HepG2 (cell line): ENCODE data around the gene RLN3. TPM values are rescaled to one million over a fixed set of nuclear protein-coding genes. Genes with fewer than 3 reads are reported as not detected.
A peak's percentile ranks its signal among the peaks of the same experiment; 100 is the strongest.

Experiments
- CBX5 ChIP-seq: sonication (generic); formaldehyde crosslinking; IDR thresholded peaks from 2 replicates; pipeline ENCODE4 v1.4.0; 2020; ENCODE audit warnings: missing genetic modification reagents, borderline replicate concordance
- GABPA ChIP-seq, 2 experiments: IDR thresholded peaks; 2 replicates each; pipeline ENCODE4 v1.6.1; 2011 to 2016; ENCODE audit warnings: low read depth in 2 of 2, low read length in 1 of 2, missing biosample characterization in 1 of 2, missing genetic modification characterization in 1 of 2
- HNRNPH1 ChIP-seq: fragments of 200-400 bp; formaldehyde crosslinking; optimal IDR thresholded peaks from 2 replicates; pipeline ENCODE3; 2017; ENCODE audit warnings: mild to moderate bottlenecking, low read depth, low read length
- HNRNPK ChIP-seq: fragments of 200-400 bp; formaldehyde crosslinking; IDR thresholded peaks from 2 replicates; pipeline ENCODE4 v1.6.1; 2018; ENCODE audit warnings: low read length, low read depth, moderate library complexity, mild to moderate bottlenecking; ENCODE audit not compliant: poor library complexity, severe bottlenecking
- MLLT10 ChIP-seq: sonication (generic); formaldehyde crosslinking; IDR thresholded peaks from 2 replicates; pipeline ENCODE4 v1.4.0; 2020; ENCODE audit warnings: missing genetic modification reagents
- POLR2A ChIP-seq, 2 experiments: IDR thresholded peaks; 2 replicates each; pipeline ENCODE4 v1.6.1; 2011; ENCODE audit warnings: low read depth in 2 of 2, low read length in 2 of 2, mild to moderate bottlenecking in 1 of 2, moderate library complexity in 1 of 2; ENCODE audit not compliant: insufficient read depth in 1 of 2
- TBP ChIP-seq: sonication (generic); formaldehyde crosslinking; IDR thresholded peaks from 2 replicates; pipeline ENCODE4 v1.5.0; 2020; ENCODE audit warnings: missing genetic modification reagents
- TRIM24 ChIP-seq: sonication (generic); formaldehyde crosslinking; IDR thresholded peaks from 2 replicates; pipeline ENCODE4 v1.8.0; 2022; ENCODE audit warnings: mild to moderate bottlenecking, missing genetic modification reagents
- ZNF224 ChIP-seq: sonication (generic); formaldehyde crosslinking; IDR thresholded peaks from 2 replicates; pipeline ENCODE4 v1.5.0; 2020; ENCODE audit warnings: mild to moderate bottlenecking, missing genetic modification reagents
- ZNF780A ChIP-seq: sonication (generic); formaldehyde crosslinking; IDR thresholded peaks from 2 replicates; pipeline ENCODE4 v1.8.0; 2022; ENCODE audit warnings: mild to moderate bottlenecking, missing genetic modification reagents, moderate library complexity
- ZNF781 ChIP-seq: sonication (generic); formaldehyde crosslinking; IDR thresholded peaks from 2 replicates; pipeline ENCODE4 v1.5.1; 2020; ENCODE audit warnings: borderline replicate concordance, mild to moderate bottlenecking, missing genetic modification reagents; ENCODE audit errors: not compliant biosample characterization
- ZNF850 ChIP-seq: sonication (generic); formaldehyde crosslinking; conservative IDR thresholded peaks from 2 replicates; pipeline ENCODE4 v1.9.0; 2021; ENCODE audit warnings: mild to moderate bottlenecking, missing genetic modification reagents
- polyA plus RNA-seq, 8 experiments: library from polyadenylated mRNA; depleted of rRNA in 3 of 8; stranded (reverse) in 7 of 8; unstranded in 1 of 8; fragments of >200 nt; fragmentation: Illumina TruSeq in 4 of 8; extraction: Trizol in 4 of 8; gene quantifications; 2 replicates each; pipeline versions ENCODE4 v1.2.1 to v1.2.3, GENCODE V29; 2011 to 2016; ENCODE audit warnings: low read depth in 4 of 8, missing spikeins in 1 of 8, mixed read lengths in 1 of 8; ENCODE audit not compliant: insufficient read depth in 1 of 8
- total RNA-seq, 5 experiments: library from RNA; depleted of rRNA; stranded (reverse); fragments of >200 nt; fragmentation: Illumina TruSeq; extraction: Trizol; gene quantifications; 2 replicates each; pipeline ENCODE4 v1.2.3, GENCODE V29; 2016; ENCODE audit warnings: low read depth in 1 of 5
- TF ChIP-seq, protein P1 (sequence below): sonication (generic); formaldehyde crosslinking; IDR thresholded peaks from 2 replicates; pipeline ENCODE4 v1.4.0; 2020; ENCODE audit warnings: missing genetic modification reagents, mild to moderate bottlenecking, borderline replicate concordance
- TF ChIP-seq, protein P2 (sequence below): sonication (generic); formaldehyde crosslinking; conservative IDR thresholded peaks from 2 replicates; pipeline ENCODE4 v1.4.0; 2020; ENCODE audit warnings: mild to moderate bottlenecking, missing genetic modification reagents, moderate library complexity
- TF ChIP-seq, protein P3 (sequence below): sonication (generic); formaldehyde crosslinking; IDR thresholded peaks from 2 replicates; pipeline ENCODE4 v1.8.0; 2022; ENCODE audit warnings: mild to moderate bottlenecking, missing genetic modification reagents
- TF ChIP-seq, protein P4 (sequence below): IDR thresholded peaks from 2 replicates; pipeline ENCODE4 v1.6.1; 2018; ENCODE audit warnings: missing genetic modification reagents
- TF ChIP-seq, protein P5 (sequence below): sonication (generic); formaldehyde crosslinking; conservative IDR thresholded peaks from 2 replicates; pipeline ENCODE4 v1.8.0; 2022; ENCODE audit warnings: mild to moderate bottlenecking, moderate library complexity, missing genetic modification reagents

RLN3 gene
- total and polyA plus RNA-seq, 2 of the 13 experiments (the other 11 are each of a cell fraction or from before 2014, with no cell fraction given), result not detected

DNA sequence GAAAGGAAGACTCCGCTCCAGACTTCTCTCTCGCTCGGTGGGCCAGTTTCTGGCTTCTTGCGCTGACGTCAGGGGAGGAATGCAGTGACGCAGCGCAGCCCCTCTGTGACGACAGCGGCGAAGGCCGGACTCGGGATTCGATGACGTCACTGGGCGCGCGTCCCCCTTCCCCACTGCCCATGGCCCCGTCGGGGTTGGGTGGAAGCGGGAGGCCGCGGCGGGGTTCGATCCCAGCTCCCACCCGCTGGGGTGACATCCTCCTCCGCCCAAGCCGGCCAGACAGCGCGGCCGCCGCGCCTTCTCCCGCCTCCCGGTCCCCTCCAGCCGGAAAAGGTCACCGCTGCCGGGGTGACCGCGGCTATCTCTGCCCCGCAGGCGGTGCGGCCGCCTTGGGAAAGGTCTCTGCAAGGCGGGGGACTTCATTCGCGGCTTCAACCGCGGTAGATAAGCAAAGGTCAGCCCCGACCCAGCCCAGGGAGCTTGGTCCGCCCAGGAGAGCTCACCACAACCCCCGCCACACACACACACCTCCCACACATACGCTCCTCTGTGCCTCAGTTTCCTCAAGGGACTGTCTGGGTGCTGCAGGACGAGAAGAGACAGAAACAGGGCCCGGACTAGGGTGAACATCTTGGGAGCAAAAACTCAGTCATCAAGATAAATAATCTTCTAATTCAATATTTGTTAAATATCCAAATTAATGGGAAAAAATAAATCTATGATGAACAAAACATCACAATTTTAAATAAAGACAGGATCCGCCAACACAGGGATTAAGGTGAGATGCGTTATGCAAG, 21.0 kb upstream of the RLN3 start (continued):
- TF ChIP-seq, protein P1, sequence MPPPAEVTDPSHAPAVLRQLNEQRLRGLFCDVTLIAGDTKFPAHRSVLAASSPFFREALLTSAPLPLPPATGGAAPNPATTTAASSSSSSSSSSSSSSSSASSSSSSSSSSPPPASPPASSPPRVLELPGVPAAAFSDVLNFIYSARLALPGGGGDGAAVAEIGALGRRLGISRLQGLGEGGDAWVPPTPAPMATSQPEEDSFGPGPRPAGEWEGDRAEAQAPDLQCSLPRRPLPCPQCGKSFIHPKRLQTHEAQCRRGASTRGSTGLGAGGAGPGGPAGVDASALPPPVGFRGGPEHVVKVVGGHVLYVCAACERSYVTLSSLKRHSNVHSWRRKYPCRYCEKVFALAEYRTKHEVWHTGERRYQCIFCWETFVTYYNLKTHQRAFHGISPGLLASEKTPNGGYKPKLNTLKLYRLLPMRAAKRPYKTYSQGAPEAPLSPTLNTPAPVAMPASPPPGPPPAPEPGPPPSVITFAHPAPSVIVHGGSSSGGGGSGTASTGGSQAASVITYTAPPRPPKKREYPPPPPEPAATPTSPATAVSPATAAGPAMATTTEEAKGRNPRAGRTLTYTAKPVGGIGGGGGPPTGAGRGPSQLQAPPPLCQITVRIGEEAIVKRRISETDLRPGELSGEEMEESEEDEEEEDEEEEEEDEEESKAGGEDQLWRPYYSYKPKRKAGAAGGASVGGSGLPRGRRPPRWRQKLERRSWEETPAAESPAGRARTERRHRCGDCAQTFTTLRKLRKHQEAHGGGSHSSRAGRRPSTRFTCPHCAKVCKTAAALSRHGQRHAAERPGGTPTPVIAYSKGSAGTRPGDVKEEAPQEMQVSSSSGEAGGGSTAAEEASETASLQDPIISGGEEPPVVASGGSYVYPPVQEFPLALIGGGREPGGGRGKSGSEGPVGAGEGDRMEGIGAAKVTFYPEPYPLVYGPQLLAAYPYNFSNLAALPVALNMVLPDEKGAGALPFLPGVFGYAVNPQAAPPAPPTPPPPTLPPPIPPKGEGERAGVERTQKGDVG, result 0 out of 2 replicates have a peak, but pooled peaks have one; percentile 28
- TF ChIP-seq ZNF780A (CRISPR knock-in tag) (no peak), ZNF850 (no peak), ZNF781 (CRISPR knock-in tag) (peak; percentile 33), MLLT10 (CRISPR knock-in tag) (no peak), GABPA (IDR thresholded peaks at IDR 0.05; ENCODE audit: low read depth, low read length) (no peak; the same call in 1 of the 2 replicates), GABPA (CRISPR knock-in tag; IDR thresholded peaks at IDR 0.05; ENCODE audit: low read depth) (no peak), POLR2A (IDR thresholded peaks at IDR 0.05; ENCODE audit: insufficient read depth in 1 of 2, low read depth in 2 of 2, low read length in 2 of 2) (peak; percentile 68 to 77), TBP (CRISPR knock-in tag) (no peak), HNRNPK (peak; percentile 33), HNRNPH1 (no peak), CBX5 (peak; percentile 80; the same call in 1 of the 2 replicates), TRIM24 (CRISPR knock-in tag) (no peak), ZNF224 (CRISPR knock-in tag) (no peak)
- TF ChIP-seq, protein P2, sequence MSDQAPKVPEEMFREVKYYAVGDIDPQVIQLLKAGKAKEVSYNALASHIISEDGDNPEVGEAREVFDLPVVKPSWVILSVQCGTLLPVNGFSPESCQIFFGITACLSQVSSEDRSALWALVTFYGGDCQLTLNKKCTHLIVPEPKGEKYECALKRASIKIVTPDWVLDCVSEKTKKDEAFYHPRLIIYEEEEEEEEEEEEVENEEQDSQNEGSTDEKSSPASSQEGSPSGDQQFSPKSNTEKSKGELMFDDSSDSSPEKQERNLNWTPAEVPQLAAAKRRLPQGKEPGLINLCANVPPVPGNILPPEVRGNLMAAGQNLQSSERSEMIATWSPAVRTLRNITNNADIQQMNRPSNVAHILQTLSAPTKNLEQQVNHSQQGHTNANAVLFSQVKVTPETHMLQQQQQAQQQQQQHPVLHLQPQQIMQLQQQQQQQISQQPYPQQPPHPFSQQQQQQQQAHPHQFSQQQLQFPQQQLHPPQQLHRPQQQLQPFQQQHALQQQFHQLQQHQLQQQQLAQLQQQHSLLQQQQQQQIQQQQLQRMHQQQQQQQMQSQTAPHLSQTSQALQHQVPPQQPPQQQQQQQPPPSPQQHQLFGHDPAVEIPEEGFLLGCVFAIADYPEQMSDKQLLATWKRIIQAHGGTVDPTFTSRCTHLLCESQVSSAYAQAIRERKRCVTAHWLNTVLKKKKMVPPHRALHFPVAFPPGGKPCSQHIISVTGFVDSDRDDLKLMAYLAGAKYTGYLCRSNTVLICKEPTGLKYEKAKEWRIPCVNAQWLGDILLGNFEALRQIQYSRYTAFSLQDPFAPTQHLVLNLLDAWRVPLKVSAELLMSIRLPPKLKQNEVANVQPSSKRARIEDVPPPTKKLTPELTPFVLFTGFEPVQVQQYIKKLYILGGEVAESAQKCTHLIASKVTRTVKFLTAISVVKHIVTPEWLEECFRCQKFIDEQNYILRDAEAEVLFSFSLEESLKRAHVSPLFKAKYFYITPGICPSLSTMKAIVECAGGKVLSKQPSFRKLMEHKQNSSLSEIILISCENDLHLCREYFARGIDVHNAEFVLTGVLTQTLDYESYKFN (CRISPR knock-in tag), result peak; percentile 22; the same call in 1 of the 2 replicates
- TF ChIP-seq, protein P3, sequence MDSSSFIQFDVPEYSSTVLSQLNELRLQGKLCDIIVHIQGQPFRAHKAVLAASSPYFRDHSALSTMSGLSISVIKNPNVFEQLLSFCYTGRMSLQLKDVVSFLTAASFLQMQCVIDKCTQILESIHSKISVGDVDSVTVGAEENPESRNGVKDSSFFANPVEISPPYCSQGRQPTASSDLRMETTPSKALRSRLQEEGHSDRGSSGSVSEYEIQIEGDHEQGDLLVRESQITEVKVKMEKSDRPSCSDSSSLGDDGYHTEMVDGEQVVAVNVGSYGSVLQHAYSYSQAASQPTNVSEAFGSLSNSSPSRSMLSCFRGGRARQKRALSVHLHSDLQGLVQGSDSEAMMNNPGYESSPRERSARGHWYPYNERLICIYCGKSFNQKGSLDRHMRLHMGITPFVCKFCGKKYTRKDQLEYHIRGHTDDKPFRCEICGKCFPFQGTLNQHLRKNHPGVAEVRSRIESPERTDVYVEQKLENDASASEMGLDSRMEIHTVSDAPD (CRISPR knock-in tag), result no peak
- TF ChIP-seq, protein P4, sequence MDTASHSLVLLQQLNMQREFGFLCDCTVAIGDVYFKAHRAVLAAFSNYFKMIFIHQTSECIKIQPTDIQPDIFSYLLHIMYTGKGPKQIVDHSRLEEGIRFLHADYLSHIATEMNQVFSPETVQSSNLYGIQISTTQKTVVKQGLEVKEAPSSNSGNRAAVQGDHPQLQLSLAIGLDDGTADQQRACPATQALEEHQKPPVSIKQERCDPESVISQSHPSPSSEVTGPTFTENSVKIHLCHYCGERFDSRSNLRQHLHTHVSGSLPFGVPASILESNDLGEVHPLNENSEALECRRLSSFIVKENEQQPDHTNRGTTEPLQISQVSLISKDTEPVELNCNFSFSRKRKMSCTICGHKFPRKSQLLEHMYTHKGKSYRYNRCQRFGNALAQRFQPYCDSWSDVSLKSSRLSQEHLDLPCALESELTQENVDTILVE (CRISPR knock-in tag), result peak; percentile 75; the same call in 1 of the 2 replicates
- TF ChIP-seq, protein P5, sequence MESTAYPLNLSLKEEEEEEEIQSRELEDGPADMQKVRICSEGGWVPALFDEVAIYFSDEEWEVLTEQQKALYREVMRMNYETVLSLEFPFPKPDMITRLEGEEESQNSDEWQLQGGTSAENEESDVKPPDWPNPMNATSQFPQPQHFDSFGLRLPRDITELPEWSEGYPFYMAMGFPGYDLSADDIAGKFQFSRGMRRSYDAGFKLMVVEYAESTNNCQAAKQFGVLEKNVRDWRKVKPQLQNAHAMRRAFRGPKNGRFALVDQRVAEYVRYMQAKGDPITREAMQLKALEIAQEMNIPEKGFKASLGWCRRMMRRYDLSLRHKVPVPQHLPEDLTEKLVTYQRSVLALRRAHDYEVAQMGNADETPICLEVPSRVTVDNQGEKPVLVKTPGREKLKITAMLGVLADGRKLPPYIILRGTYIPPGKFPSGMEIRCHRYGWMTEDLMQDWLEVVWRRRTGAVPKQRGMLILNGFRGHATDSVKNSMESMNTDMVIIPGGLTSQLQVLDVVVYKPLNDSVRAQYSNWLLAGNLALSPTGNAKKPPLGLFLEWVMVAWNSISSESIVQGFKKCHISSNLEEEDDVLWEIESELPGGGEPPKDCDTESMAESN (CRISPR knock-in tag), result peak; percentile 83
